ENCODE results near the gene S100G.

The S100G gene

DNA sequence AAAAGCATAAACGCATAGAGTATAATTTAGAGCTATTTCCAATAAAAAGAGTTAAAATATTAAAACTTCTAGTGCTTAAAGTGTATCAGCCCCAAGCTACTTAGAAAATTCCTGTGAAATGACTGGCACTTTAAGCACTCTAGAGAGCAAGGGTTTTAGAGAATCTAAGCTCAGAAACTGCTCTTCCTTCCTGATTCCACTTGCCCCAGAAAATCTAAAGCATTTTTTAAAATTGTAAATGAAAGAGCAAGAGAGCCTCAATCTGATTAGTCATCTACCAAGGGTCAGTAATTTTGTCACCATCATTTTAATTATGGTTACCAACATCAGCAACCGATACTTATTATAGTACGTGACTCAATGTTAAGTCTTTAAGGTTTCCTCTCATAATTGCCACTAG is 37.6 kb downstream of the S100G start:
- H3K36me3 ChIP-seq (ENCODE audit: control insufficient read depth, insufficient read depth, low read length) = no peaks in the 10 kb centered on the region
- no peaks in the 10 kb centered on the region for H3K9me3 ChIP-seq (ENCODE audit: control insufficient read depth, low read length)
- no peaks in the 10 kb centered on the region for H3K27me3 ChIP-seq (ENCODE audit: control insufficient read depth, insufficient read depth, low read length)
- H3K4me1 ChIP-seq (ENCODE audit: control insufficient read depth, insufficient read depth, low read length) = no peaks in the 10 kb centered on the region
- no peak overlapping the region for H3K4me3 ChIP-seq (ENCODE audit: low read length)
- no peak overlapping the region for H3K9ac ChIP-seq (ENCODE audit: low read length)

DNA sequence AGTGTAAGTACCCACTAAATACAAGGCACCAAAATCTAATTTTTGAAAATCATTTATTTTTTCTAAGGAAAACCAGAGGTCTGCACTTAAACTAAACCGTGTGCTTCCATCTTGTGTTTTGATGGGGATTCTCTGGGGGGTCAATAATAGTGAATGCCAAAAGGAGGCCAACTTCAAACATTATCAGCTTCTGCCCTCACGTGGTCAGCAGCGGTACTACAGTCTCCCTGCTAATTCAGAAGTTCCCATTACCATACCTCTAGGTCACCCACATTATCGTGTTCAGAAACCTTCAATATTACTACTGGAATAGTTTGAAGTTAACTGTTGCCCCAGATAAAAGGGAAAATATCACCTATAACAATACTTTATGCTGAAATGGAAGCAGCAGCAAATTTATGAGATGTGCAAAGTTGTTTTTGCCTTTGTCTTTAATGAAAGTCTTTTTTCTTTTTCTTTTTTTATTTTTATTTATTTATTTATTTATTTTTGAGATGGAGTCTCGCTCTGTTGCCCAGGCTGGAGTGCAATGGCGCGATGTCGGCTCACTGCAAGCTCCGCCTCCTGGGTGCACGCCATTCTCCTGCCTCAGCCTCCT is 45.2 kb downstream of the S100G start:
- Histone ChIP-seq H3K36me3 (ENCODE audit: control insufficient read depth, insufficient read depth, low read length) (peaks cover 4% of the 10 kb centered on the region), H3K9me3 (ENCODE audit: control insufficient read depth, low read length) (no peaks in the 10 kb centered on the region), H3K9ac (ENCODE audit: low read length) (no peak overlapping the region), H3K4me3 (ENCODE audit: low read length) (no peak overlapping the region), H3K27me3 (ENCODE audit: control insufficient read depth, insufficient read depth, low read length) (no peaks in the 10 kb centered on the region), H3K4me1 (ENCODE audit: control insufficient read depth, insufficient read depth, low read length) (no peaks in the 10 kb centered on the region)

DNA sequence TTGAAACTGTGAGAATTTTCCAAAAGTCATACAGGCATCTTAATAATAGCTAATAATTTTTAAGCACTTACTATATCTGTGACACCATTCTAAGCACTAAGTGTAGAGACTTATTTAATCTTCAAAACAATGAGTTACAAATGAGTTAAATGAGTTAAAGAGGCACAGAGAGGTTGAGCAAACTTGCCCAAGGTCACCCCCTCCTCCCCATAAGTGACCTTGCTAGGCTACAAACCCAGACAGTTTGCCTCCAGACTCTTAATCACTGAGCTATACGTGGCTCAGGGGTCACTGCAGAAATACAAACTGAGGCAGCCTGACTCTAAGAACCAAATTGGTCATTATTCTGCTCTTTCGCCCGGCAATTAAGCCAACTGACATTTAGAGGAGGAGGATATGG is 47.0 kb downstream of the S100G start:
- Histone ChIP-seq H3K4me3 (ENCODE audit: low read length) (no peak overlapping the region), H3K27me3 (ENCODE audit: control insufficient read depth, insufficient read depth, low read length) (no peaks in the 10 kb centered on the region), H3K4me1 (ENCODE audit: control insufficient read depth, insufficient read depth, low read length) (no peaks in the 10 kb centered on the region), H3K9ac (ENCODE audit: low read length) (no peak overlapping the region), H3K36me3 (ENCODE audit: control insufficient read depth, insufficient read depth, low read length) (peaks cover 4% of the 10 kb centered on the region), H3K9me3 (ENCODE audit: control insufficient read depth, low read length) (no peaks in the 10 kb centered on the region)

DNA sequence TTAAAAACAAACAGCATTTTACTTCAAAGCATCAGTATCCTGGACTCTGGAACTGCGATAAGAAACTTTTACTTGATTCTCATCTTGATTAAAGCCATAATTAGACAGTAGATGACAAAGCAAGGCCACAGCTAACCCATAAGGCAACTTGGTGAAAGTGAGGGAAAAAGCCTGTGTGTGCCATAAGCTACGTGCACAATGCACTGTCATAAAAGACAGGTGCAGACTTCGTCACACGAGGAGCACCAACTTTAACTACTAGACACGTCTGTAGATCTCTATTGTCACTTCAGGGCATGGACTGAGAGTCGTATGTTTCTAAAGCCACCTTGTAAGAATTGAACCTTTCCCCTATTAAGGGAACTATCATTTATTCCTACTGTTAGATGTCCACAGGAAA is 49.4 kb downstream of the S100G start:
- Histone ChIP-seq H3K9me3 (ENCODE audit: control insufficient read depth, low read length) (no peaks in the 10 kb centered on the region), H3K36me3 (ENCODE audit: control insufficient read depth, insufficient read depth, low read length) (peaks cover 4% of the 10 kb centered on the region), H3K4me1 (ENCODE audit: control insufficient read depth, insufficient read depth, low read length) (no peaks in the 10 kb centered on the region), H3K9ac (ENCODE audit: low read length) (no peak overlapping the region), H3K4me3 (ENCODE audit: low read length) (no peak overlapping the region), H3K27me3 (ENCODE audit: control insufficient read depth, insufficient read depth, low read length) (no peaks in the 10 kb centered on the region)

DNA sequence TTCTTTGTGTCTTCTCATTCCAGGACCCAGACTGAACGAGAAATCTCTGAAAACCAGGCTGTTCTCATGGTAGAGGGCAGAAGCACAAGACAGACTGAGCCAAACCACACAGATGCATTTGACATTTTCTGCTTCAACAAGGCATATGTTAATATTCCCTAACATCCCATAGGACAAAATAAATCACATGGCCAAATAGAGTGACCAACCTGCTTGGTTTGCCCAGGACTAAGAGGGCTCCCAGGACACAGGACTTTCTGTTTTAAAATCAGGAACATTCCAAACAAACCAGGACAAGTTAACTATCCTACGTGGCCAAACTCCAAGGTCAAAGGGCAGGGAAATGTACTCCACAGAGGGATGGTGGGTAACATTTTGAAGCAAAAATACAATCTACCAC is 50.8 kb downstream of the S100G start:
- no peaks in the 10 kb centered on the region for H3K4me1 ChIP-seq (ENCODE audit: control insufficient read depth, insufficient read depth, low read length)
- H3K36me3 ChIP-seq (ENCODE audit: control insufficient read depth, insufficient read depth, low read length) = peaks cover 4% of the 10 kb centered on the region
- H3K4me3 ChIP-seq (ENCODE audit: low read length) = no peak overlapping the region
- H3K9ac ChIP-seq (ENCODE audit: low read length) = no peak overlapping the region
- H3K9me3 ChIP-seq (ENCODE audit: control insufficient read depth, low read length) = no peaks in the 10 kb centered on the region
- no peaks in the 10 kb centered on the region for H3K27me3 ChIP-seq (ENCODE audit: control insufficient read depth, insufficient read depth, low read length)

DNA sequence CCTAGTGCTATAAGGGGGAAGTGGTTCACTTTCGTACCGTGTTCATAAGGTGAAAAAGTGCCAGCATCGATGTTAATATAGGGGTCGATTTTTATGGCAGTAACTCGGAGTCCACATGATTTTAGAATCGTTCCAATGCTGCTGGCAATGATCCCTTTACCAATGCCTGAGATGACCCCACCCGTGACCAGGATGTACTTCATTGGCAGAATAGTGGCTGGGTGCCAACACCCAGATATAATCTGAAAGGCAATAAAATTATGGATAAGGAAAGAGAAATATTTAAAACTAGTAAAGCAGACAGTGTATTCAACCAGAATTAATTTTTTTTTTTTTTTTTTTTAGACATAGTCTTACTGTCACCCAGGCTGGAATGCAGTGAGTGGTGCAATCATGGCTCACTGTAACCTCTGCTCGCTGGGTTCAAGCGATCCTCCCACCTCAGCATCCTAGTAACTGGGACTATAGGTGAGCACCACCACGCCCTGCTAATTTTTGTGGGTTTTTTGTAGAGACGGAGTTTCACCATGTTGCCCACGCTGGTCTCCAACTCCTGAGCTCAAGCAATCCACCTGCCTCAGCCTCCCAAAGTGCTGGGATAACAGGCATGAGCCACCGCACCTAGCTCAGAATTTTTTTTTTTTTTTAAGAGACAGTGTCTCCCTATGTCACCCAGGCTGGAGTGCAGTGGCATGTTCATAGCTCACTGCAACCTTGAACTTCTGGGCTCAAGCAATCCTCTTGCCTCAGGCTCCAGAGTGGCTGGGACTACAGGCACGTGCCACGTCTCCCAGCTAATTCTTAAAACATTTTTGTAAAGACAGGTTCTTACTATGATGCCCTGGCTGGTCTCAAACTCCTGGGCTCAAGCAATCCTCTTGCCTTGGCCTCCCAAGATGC is 53.0 kb downstream of the S100G start:
- Histone ChIP-seq H3K4me3 (ENCODE audit: low read length) (no peak overlapping the region), H3K9ac (ENCODE audit: low read length) (no peak overlapping the region), H3K27me3 (ENCODE audit: control insufficient read depth, insufficient read depth, low read length) (no peaks in the 10 kb centered on the region), H3K4me1 (ENCODE audit: control insufficient read depth, insufficient read depth, low read length) (no peaks in the 10 kb centered on the region), H3K36me3 (ENCODE audit: control insufficient read depth, insufficient read depth, low read length) (no peaks in the 10 kb centered on the region), H3K9me3 (ENCODE audit: control insufficient read depth, low read length) (no peaks in the 10 kb centered on the region)
